DND-41 (cell line): Measurements from ENCODE around the gene TSPOAP1.

Source experiments
- ATAC-seq: fragments of 200-7000 bp; cut with Tn5 transposase; 3 replicates; pipeline ENCODE4 v1.9.1; 2021; ENCODE audit warnings: low read depth; ENCODE audit not compliant: insufficient read depth
- DNase-seq: peaks from one replicate; pipeline ENCODE4 v3.0.0-alpha.2; 2020
- H2AFZ ChIP-seq: 2 replicates; pipeline ENCODE4 v1.6.0; 2012; ENCODE audit warnings: low read depth, low read length
- H3K27ac ChIP-seq: 2 replicates; pipeline ENCODE4 v1.5.1; 2012; ENCODE audit warnings: low read length, inconsistent platforms
- H3K27me3 ChIP-seq: fragments of 200-600 bp; sonication (generic); 2 replicates; pipeline ENCODE4 v1.6.0; 2012; ENCODE audit warnings: low read length, mild to moderate bottlenecking, inconsistent platforms; ENCODE audit not compliant: insufficient read depth, poor library complexity
- H3K36me3 ChIP-seq: 2 replicates; pipeline ENCODE4 v1.5.1; 2012; ENCODE audit warnings: low read length, inconsistent platforms; ENCODE audit not compliant: insufficient read depth
- H3K4me1 ChIP-seq: 2 replicates; pipeline ENCODE4 v1.5.1; 2012; ENCODE audit warnings: mild to moderate bottlenecking, low read length; ENCODE audit not compliant: insufficient read depth
- H3K4me2 ChIP-seq: 2 replicates; pipeline ENCODE4 v1.6.0; 2012; ENCODE audit warnings: mild to moderate bottlenecking, moderate library complexity, low read length, inconsistent platforms; ENCODE audit not compliant: insufficient read depth
- H3K4me3 ChIP-seq, 2 experiments: fragments of 200-600 bp in 1 of 2; shearing (Covaris generic) in 1 of 2; 2 replicates each; pipeline ENCODE4 v1.5.1; 2012 to 2016; ENCODE audit warnings: inconsistent platforms in 2 of 2, low read length in 2 of 2, mild to moderate bottlenecking in 2 of 2, low read depth in 1 of 2, moderate library complexity in 1 of 2
- H3K79me2 ChIP-seq: 2 replicates; pipeline ENCODE4 v1.6.0; 2012; ENCODE audit warnings: low read length, inconsistent platforms; ENCODE audit not compliant: insufficient read depth
- H3K9ac ChIP-seq: 2 replicates; pipeline ENCODE4 v1.6.0; 2012; ENCODE audit warnings: low read depth, mild to moderate bottlenecking, inconsistent platforms, low read length, moderate library complexity
- H3K9me3 ChIP-seq: 2 replicates; pipeline ENCODE4 v1.5.1; 2012; ENCODE audit warnings: low read length, moderate library complexity, mild to moderate bottlenecking, inconsistent platforms; ENCODE audit not compliant: insufficient read depth, severe bottlenecking
- H4K20me1 ChIP-seq: 2 replicates; pipeline ENCODE4 v1.6.0; 2012; ENCODE audit warnings: low read length; ENCODE audit not compliant: insufficient read depth
- CTCF ChIP-seq: IDR thresholded peaks from 2 replicates; pipeline ENCODE4 v1.5.1; 2012; ENCODE audit warnings: borderline replicate concordance, low read length, moderate library complexity, mild to moderate bottlenecking; ENCODE audit not compliant: poor library complexity, severe bottlenecking; ENCODE audit errors: extremely low read depth
- EZH2 ChIP-seq: IDR thresholded peaks from 3 replicates; pipeline ENCODE4 v1.6.1; 2012; ENCODE audit warnings: borderline replicate concordance, low read depth, mild to moderate bottlenecking, moderate library complexity, low read length, inconsistent platforms; ENCODE audit not compliant: severe bottlenecking

TSPOAP1 gene

GRCh38 chr17:58322581-58323185, 5.9 kb downstream of the TSPOAP1 start:
- Histone ChIP-seq H3K4me2 (no peak overlapping the region), H3K27me3 (no peaks in the 10 kb centered on the region), H3K27ac (no peak overlapping the region), H3K4me1 (peaks cover 9% of the 10 kb centered on the region), H4K20me1 (peaks cover 25% of the 10 kb centered on the region), H3K9me3 (no peaks in the 10 kb centered on the region), H2AFZ (no peak overlapping the region), H3K36me3 (peaks cover 13% of the 10 kb centered on the region), H3K79me2 (no peaks in the 10 kb centered on the region), H3K9ac (no peak overlapping the region), H3K4me3 (no peak overlapping the region)
- no peak for ATAC-seq
- no peak for DNase-seq
- TF ChIP-seq EZH2: no peak
- TF ChIP-seq CTCF: no peak

GRCh38 chr17:58321571-58322525, 6.7 kb downstream of the TSPOAP1 start:
- no peaks in the 10 kb centered on the region for H3K9me3 ChIP-seq
- no peak overlapping the region for H3K4me3 ChIP-seq
- DNase-seq (no peak), ATAC-seq (no peak)
- no peak overlapping the region for H3K4me2 ChIP-seq
- TF ChIP-seq EZH2: no peak
- no peak for TF ChIP-seq CTCF
- H3K79me2 ChIP-seq: no peaks in the 10 kb centered on the region
- no peak overlapping the region for H3K27ac ChIP-seq
- 0 out of 2 replicates have a peak, but pooled peaks cover under 1% of the 10 kb centered on the region for H3K4me1 ChIP-seq
- no peaks in the 10 kb centered on the region for H3K27me3 ChIP-seq
- peaks cover 13% of the 10 kb centered on the region for H3K36me3 ChIP-seq
- H4K20me1 ChIP-seq: peaks cover 17% of the 10 kb centered on the region
- H3K9ac ChIP-seq: no peak overlapping the region
- H2AFZ ChIP-seq: no peak overlapping the region

GRCh38 chr17:58320570-58321323, 7.8 kb downstream of the TSPOAP1 start:
- TF ChIP-seq CTCF (no peak), EZH2 (no peak)
- no peak overlapping the region for H2AFZ ChIP-seq
- H3K79me2 ChIP-seq: no peaks in the 10 kb centered on the region
- H3K9me3 ChIP-seq: no peaks in the 10 kb centered on the region
- no peak overlapping the region for H3K9ac ChIP-seq
- H3K4me3 ChIP-seq: no peak overlapping the region
- H3K4me2 ChIP-seq: no peak overlapping the region
- H3K4me1 ChIP-seq: no peaks in the 10 kb centered on the region
- peaks cover 9% of the 10 kb centered on the region for H4K20me1 ChIP-seq
- H3K27ac ChIP-seq: no peak overlapping the region
- no peaks in the 10 kb centered on the region for H3K27me3 ChIP-seq
- ATAC-seq (no peak), DNase-seq (no peak)
- peaks cover 13% of the 10 kb centered on the region for H3K36me3 ChIP-seq
